ENCODE measurements around the gene KCNIP4.

Gene KCNIP4

DNA sequence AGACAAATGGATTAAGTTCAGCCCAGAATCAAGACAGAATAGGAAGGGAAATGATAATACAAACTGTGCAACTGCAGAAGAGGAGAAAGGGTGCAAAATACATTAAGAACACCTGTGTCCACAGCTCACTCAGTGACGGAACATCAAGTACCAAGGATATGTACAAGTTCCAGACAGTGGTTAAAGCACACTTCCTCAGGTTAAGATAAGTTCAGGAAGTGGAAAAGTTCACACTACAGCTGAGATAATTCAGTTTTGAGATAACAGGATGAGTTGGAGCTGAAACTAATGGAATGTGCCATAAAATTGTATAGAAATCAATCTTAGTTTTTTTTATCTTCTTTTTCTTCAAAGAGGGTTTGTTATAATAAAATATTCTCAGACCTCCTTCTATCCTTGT is 419.4 kb downstream of the KCNIP4 start:
- Mint-ChIP-seq H3K36me3 (no peaks in the 10 kb centered on the region), H3K9me3 (ENCODE audit: low read depth) (no peaks in the 10 kb centered on the region), H3K27me3 (no peaks in the 10 kb centered on the region)

DNA sequence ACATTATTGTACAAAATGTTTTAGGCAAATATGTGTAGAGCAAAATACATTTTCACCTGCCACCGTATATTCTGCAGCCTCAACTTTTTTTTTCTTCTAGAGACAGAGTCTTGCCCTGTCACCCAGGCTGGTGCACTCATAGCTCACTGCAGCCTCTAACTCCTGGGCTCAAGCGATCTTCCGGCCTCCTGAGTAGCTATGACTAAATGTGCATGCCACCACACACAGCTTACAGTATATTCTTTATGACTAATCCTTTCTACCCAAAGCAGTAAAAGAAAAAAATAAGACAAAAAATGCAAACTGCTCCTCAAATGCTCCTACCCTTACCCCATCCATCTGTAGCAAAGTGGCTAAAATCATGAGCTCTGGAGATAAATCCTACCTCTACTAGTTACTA is 426.3 kb downstream of the KCNIP4 start:
- no peaks in the 10 kb centered on the region for H3K36me3 Mint-ChIP-seq
- no peak overlapping the region for H3K4me3 Mint-ChIP-seq
- no peak overlapping the region for H3K27ac Mint-ChIP-seq
- H3K27me3 Mint-ChIP-seq = no peaks in the 10 kb centered on the region
- H3K4me1 Mint-ChIP-seq (ENCODE audit: low read depth) = no peaks in the 10 kb centered on the region
- H3K9me3 Mint-ChIP-seq (ENCODE audit: low read depth) = peaks cover 3% of the 10 kb centered on the region

More for the DNA sequence above, 419.4 kb downstream of the KCNIP4 start:
- Mint-ChIP-seq H3K4me1 (ENCODE audit: low read depth) (no peaks in the 10 kb centered on the region), H3K4me3 (no peak overlapping the region), H3K27ac (no peak overlapping the region)

DNA sequence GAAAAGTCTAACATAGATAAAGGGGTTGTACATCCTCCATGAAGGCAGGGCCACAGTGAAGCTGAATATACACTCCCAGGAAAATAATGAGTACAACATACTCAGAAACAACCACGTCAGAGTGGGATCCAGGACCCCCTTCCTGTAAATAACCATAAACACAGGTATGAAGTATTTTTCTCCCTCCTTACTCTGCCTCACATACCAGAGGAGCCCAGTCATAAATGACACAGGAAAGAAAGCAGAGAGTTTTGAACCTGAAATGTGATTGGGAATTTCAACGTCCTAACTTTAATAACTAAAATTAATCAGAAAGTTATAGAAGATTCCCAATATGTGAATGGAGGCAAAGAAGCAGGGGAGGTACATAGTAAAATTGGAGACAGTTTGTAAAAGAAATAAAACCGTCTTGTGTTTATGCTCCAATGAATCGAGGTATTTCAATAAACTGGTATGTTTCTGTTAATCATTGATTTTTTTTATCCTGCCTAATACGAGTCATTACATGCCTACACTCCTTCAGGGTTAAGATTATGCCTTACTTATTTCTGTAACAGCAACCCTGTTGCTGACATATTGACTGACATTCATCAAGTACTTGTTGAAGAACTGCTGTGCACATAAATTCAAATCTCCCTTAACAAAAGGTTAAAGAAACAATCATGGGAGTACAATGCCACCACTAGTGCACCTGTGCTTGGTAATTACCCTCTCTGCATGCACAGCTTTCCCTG is 431.3 kb downstream of the KCNIP4 start:
- H3K9me3 Mint-ChIP-seq (ENCODE audit: low read depth) = peaks cover 7% of the 10 kb centered on the region
- H3K4me3 Mint-ChIP-seq = no peak overlapping the region
- no peaks in the 10 kb centered on the region for H3K4me1 Mint-ChIP-seq (ENCODE audit: low read depth)
- peaks cover 1% of the 10 kb centered on the region for H3K27me3 Mint-ChIP-seq
- H3K27ac Mint-ChIP-seq = no peak overlapping the region
- H3K36me3 Mint-ChIP-seq = no peaks in the 10 kb centered on the region

DNA sequence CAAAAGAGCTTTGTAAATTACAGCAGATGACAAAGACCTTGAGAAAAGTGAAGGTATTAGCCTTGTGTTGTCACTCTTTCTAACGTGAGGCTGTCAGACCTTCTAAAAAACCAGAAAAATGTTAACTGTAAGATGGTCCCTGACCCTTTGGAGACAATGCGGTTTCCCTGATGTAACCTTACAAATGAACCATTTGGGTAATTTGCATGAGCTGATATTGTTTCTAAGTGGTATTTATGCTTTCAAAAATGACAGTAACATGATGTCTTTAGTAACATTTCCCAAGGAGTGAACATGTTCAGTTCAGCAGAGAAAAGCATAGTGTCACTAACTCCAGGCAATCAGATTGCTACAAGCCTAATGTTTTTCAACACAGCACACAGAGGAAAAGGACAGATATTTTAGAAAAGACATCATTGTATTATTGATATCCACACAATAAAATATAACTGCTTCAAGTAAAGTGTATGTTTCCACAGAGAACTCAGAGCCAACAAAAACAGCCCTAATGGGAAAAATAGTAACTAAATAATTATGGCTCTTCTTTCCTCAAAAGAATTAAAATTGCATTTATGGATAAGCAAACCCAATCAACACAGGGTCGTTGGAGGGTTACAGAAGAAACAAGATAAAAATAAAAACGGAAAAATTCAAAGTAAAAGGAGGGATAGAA is 434.4 kb downstream of the KCNIP4 start:
- Mint-ChIP-seq H3K9me3 (ENCODE audit: low read depth) (peaks cover 3% of the 10 kb centered on the region), H3K27me3 (peaks cover 1% of the 10 kb centered on the region), H3K27ac (no peak overlapping the region), H3K4me3 (no peak overlapping the region), H3K4me1 (ENCODE audit: low read depth) (no peaks in the 10 kb centered on the region), H3K36me3 (no peaks in the 10 kb centered on the region)

DNA sequence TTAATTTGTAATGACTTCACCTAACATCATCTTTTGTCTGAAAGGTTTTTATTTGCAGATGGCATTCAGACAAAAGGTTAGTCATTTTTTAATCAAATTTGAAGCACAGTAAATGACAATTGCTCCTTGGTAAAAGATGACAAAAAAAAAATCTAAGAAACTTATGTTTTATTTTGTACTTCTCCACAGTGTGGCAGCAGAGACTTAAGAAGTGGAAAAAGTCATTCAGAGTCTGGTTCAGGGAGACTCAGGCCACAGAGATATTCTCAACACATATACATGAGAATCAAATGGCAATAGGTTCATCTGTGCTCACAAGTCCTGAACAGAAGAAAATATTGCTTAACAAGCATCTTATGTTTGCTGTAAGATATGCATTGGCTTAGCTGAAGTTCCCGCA is 436.2 kb downstream of the KCNIP4 start:
- no peak overlapping the region for H3K4me3 Mint-ChIP-seq
- no peak overlapping the region for H3K27ac Mint-ChIP-seq
- peaks cover 3% of the 10 kb centered on the region for H3K9me3 Mint-ChIP-seq (ENCODE audit: low read depth)
- H3K4me1 Mint-ChIP-seq (ENCODE audit: low read depth) = no peaks in the 10 kb centered on the region
- H3K36me3 Mint-ChIP-seq = no peaks in the 10 kb centered on the region
- H3K27me3 Mint-ChIP-seq = peaks cover 1% of the 10 kb centered on the region

DNA sequence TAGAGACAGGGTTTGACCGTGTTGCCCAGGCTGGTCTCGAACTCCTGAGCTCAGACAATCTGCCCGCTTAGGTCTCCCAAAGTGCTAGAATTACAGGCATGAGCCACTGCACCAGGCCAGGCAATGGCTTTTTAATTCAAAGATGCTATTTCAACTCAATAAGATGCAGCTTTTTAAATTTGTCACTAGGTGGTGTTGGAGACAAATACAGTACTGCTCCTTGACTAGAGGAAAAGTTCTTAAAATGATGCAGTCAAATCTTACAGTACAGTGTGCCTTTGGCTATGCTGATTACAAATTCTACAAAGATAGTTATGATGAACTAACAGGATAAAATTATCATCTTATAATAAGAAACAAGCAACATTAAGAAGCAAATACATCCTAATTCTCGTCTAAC is 441.1 kb downstream of the KCNIP4 start:
- H3K27ac Mint-ChIP-seq = no peak overlapping the region
- no peaks in the 10 kb centered on the region for H3K27me3 Mint-ChIP-seq
- no peak overlapping the region for H3K4me3 Mint-ChIP-seq
- H3K4me1 Mint-ChIP-seq (ENCODE audit: low read depth) = no peaks in the 10 kb centered on the region
- H3K9me3 Mint-ChIP-seq (ENCODE audit: low read depth) = no peaks in the 10 kb centered on the region
- no peaks in the 10 kb centered on the region for H3K36me3 Mint-ChIP-seq

DNA sequence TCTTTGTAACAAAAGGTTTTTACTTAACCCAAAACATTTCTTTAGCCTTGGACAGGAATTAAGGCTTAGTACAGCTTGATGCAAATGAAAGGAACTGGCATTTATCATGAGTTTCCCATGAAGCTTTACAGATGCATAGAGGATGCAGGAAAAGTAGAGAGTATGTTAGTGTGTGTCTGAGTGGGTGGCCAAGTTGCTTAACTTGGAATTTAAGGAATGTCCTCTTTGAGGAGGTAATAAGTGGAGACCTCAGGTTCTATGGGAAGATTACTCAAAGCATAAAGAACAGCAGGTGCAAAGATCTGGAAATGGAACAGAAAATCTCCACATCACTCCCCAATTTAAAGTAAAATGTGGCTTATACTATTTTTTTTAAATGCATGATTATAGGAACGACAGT is 457.9 kb downstream of the KCNIP4 start:
- Mint-ChIP-seq H3K9me3 (ENCODE audit: low read depth) (peaks cover 16% of the 10 kb centered on the region), H3K27me3 (no peaks in the 10 kb centered on the region), H3K4me1 (ENCODE audit: low read depth) (no peaks in the 10 kb centered on the region), H3K4me3 (no peak overlapping the region), H3K27ac (no peak overlapping the region), H3K36me3 (no peaks in the 10 kb centered on the region)

DNA sequence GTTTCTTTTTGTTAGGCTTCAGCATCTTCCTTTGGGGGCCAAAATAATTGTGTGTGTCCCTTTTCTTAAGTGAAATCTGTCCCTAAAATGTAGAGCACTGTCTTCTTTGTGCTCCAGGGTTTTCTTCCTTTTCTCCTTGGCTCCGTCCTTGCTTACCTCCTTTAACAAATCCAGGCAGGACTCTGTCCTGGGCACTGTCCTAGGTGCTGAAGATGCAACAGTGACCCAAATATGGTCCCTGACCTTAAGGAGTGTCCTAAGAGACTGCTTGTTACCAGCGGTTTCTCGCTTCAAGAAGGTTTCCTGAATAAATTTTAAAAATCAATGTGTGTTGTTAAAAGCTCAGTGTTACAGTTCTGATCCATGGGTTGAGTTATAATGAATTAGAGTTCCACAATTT is 471.8 kb downstream of the KCNIP4 start:
- Mint-ChIP-seq H3K4me1 (ENCODE audit: low read depth) (no peaks in the 10 kb centered on the region), H3K4me3 (no peak overlapping the region), H3K36me3 (no peaks in the 10 kb centered on the region), H3K27me3 (no peaks in the 10 kb centered on the region), H3K27ac (no peak overlapping the region), H3K9me3 (ENCODE audit: low read depth) (no peaks in the 10 kb centered on the region)

DNA sequence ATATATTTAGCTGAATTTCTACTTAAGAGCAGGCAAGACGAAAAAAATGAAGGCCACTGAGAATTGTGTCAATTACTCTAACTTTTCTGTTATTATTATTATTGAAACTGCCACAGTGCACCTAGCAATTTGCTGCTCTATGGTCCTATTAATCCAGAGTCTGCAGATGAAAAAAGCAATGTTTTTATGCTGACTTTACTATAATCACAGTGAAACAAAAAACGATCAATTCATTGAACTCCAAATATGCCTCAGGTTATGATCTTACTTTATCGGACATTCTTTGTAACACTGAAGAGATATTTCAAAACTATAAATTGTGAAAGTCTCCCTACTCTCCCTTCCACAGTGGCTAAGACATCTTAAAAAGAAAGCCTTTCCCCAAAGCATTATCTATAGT is 474.4 kb downstream of the KCNIP4 start:
- no peak overlapping the region for H3K27ac Mint-ChIP-seq
- H3K9me3 Mint-ChIP-seq (ENCODE audit: low read depth) = no peaks in the 10 kb centered on the region
- no peaks in the 10 kb centered on the region for H3K36me3 Mint-ChIP-seq
- no peaks in the 10 kb centered on the region for H3K27me3 Mint-ChIP-seq
- no peak overlapping the region for H3K4me3 Mint-ChIP-seq
- H3K4me1 Mint-ChIP-seq (ENCODE audit: low read depth) = no peaks in the 10 kb centered on the region

DNA sequence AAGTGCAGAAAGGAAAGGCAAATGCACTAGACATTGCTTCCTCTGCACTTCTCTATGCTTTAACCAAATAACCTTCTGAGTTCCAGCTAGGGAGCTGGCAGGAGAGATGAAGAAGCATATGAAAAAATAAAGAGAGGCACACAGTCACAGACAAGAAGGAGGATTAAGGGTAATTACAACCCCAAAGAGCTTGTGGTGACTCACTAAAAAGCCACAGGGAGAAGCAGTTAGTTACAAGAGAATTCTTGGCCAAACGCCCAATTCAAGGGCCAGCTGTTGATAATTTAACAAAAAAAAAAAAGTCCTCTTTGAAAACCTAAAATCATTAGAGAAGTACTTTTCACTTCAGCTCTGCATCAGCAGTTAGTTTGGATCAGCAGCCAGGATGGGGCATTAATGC is 478.0 kb downstream of the KCNIP4 start:
- no peaks in the 10 kb centered on the region for H3K4me1 Mint-ChIP-seq (ENCODE audit: low read depth)
- no peaks in the 10 kb centered on the region for H3K27me3 Mint-ChIP-seq
- H3K4me3 Mint-ChIP-seq = no peak overlapping the region
- no peak overlapping the region for H3K27ac Mint-ChIP-seq
- no peaks in the 10 kb centered on the region for H3K9me3 Mint-ChIP-seq (ENCODE audit: low read depth)
- no peaks in the 10 kb centered on the region for H3K36me3 Mint-ChIP-seq

DNA sequence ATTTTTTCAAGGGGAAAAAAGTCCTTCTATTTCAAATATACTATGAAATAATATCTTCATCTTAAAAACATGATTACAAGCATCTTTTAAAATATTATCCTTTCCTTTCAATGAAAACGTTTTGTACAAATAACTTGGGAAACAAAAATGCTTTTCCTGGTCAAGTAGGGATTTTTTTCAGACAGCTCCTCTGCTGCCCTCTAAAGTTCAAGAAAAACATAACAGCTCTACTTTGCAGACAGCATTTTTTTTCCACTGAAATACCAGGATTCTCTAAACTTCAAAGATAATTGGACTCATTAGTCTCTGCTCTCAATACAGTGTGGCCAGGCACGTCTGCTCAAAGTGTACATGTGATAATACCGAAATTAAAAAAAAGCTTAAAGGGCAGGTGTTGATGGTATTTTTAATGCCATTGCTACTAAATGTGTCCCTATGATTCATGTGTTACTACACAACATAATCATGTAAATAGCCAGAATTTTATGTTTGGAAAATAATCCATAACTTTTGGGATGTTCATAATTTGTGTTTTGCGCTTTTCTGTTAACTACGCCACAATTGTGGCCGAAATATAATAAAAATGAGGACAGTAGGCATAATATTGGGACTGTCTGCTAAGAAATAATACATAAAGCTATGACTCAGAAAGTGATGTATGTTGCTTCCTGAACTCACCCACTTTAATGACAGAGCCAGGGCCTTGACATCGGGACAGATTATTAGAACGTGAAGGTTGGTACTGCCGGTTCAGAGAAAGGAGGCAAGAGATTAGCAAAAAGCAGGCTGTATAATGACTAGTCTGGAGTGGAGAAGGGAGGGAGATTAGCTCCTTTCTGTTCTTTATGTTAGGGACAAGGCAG is 478.9 kb downstream of the KCNIP4 start:
- no peaks in the 10 kb centered on the region for H3K27me3 Mint-ChIP-seq
- H3K27ac Mint-ChIP-seq = no peak overlapping the region
- H3K9me3 Mint-ChIP-seq (ENCODE audit: low read depth) = no peaks in the 10 kb centered on the region
- no peaks in the 10 kb centered on the region for H3K36me3 Mint-ChIP-seq
- H3K4me1 Mint-ChIP-seq (ENCODE audit: low read depth) = no peaks in the 10 kb centered on the region
- no peak overlapping the region for H3K4me3 Mint-ChIP-seq

DNA sequence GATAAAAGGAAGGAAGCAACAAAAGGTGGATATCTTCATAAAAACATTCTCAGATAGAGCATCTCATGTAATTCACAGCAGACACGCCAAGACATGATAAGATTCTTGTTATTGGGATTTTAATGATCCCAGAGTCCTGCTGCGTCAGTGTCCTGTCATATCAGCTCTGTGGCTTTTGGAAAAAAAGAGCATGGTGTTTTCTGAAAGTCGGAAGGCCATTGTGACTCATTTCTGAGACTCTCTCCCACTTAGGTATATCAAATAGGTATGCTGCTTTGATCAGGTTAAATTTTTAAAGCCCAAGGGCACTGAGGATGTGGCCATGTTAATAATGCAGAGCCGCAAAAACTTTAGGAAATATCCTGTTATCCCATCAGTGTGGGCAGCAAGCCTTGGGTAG is 481.0 kb downstream of the KCNIP4 start:
- no peaks in the 10 kb centered on the region for H3K36me3 Mint-ChIP-seq
- H3K27ac Mint-ChIP-seq = no peak overlapping the region
- H3K27me3 Mint-ChIP-seq = no peaks in the 10 kb centered on the region
- no peaks in the 10 kb centered on the region for H3K4me1 Mint-ChIP-seq (ENCODE audit: low read depth)
- no peaks in the 10 kb centered on the region for H3K9me3 Mint-ChIP-seq (ENCODE audit: low read depth)
- no peak overlapping the region for H3K4me3 Mint-ChIP-seq

DNA sequence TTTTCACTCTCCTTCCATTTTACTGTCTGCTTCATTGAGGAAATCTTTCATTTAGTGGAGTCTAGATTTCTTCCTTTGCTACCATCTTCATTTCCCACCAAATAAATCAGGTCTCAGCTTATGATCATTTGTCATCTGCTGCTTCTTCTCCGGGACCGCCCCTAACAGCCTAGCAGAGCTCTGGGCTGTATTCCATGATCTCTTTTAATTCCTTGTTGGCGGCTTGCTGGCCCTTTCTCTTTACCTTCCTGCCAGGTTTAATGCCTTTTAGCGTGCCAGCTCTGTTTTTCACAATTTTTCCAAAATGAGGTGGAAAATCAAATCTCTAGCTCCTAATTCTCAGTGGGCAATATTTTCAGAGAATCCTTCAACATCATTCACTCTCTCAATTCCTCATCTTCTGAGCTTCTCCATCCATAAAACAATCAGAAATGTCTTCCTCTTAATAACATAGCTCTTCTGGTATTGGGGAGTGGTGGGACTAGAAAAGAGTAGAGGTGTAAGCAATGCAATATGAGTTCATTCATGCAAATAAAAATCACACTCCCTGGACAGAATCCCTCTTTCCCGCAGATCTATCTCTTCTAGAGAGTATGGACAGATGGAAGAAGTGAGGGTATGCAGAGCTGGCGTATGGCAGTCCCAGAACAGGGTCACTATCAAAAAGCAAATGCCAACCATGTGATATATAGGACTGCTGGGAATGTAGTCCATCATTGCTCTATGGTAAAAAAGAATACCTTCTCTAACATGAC is 491.3 kb downstream of the KCNIP4 start:
- Mint-ChIP-seq H3K27me3 (no peaks in the 10 kb centered on the region), H3K4me3 (no peak overlapping the region), H3K36me3 (no peaks in the 10 kb centered on the region), H3K27ac (no peak overlapping the region), H3K4me1 (ENCODE audit: low read depth) (no peaks in the 10 kb centered on the region), H3K9me3 (ENCODE audit: low read depth) (peaks cover 3% of the 10 kb centered on the region)

DNA sequence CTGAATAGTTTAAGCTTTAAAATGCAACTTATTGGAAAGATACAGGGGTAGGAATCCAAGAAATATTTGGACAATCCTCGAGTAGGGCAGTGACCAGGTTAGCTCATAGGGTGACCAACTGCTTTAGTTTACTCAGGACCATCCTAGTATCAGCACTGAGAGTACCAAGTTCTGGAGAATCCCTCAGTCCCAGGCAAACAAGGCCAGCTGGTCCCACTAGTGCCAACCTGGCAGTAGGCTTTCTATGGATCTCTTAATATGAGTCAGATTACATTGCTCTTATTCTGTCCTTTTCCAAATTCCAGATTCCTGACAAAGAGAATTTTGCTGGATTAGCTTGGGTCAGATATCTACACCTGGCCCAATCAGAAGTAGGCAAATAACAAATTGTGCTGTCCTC is 493.7 kb downstream of the KCNIP4 start:
- peaks cover 3% of the 10 kb centered on the region for H3K9me3 Mint-ChIP-seq (ENCODE audit: low read depth)
- H3K36me3 Mint-ChIP-seq = no peaks in the 10 kb centered on the region
- no peak overlapping the region for H3K4me3 Mint-ChIP-seq
- H3K27ac Mint-ChIP-seq = no peak overlapping the region
- H3K27me3 Mint-ChIP-seq = no peaks in the 10 kb centered on the region
- H3K4me1 Mint-ChIP-seq (ENCODE audit: low read depth) = no peaks in the 10 kb centered on the region

DNA sequence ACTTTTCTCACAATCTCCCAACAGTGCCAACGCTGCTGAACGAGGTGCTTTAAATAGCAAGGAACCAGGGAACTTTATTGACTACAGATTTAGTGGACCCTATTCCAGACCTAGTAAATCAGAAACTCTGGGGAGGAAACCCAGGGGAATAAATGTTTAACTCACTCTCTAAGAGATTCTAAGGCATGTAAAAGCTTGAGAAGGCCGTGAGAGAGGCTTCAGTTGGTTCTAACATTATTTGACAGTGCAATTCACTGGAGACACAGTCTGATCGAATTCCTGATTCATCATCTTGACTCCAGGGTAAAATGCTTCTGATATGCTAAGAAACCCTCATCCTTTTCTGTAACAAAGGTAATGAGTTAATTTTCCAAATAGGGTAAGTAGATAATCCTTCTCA is 494.4 kb downstream of the KCNIP4 start:
- Mint-ChIP-seq H3K4me3 (no peak overlapping the region), H3K27ac (no peak overlapping the region), H3K4me1 (ENCODE audit: low read depth) (no peaks in the 10 kb centered on the region), H3K27me3 (no peaks in the 10 kb centered on the region), H3K9me3 (ENCODE audit: low read depth) (peaks cover 3% of the 10 kb centered on the region), H3K36me3 (no peaks in the 10 kb centered on the region)

Measured in activated naive CD8-positive, alpha-beta T cell (primary cell).